ENCODE results near the gene NAV2.
"Not testable (repeated sequence)": the region's sequence is repeated elsewhere in the genome, so short reads cannot be mapped to it uniquely, and the experiment has no call there.

Gene NAV2

GRCh38 chr11:19903620-19904069 is 191.0 kb downstream of the NAV2 start:
- DNase-seq (ENCODE audit: low read depth): peak; percentile 10

GRCh38 chr11:19905280-19905853 is 192.7 kb downstream of the NAV2 start:
- no peak for DNase-seq (ENCODE audit: low read depth)

- DNase-seq (ENCODE audit: low read depth): no peak
Observed at GRCh38 chr11:19906126-19906525, 193.5 kb downstream of the NAV2 start.

GRCh38 chr11:19907008-19907579 is 194.5 kb downstream of the NAV2 start:
- DNase-seq (ENCODE audit: low read depth): no peak

- no peak for DNase-seq (ENCODE audit: low read depth)
Observed at GRCh38 chr11:19907839-19908238, 195.2 kb downstream of the NAV2 start.

GRCh38 chr11:19910931-19911330 is 198.3 kb downstream of the NAV2 start:
- DNase-seq (ENCODE audit: low read depth): no peak

- DNase-seq (ENCODE audit: low read depth): no peak
Observed at GRCh38 chr11:19912115-19912957, 199.7 kb downstream of the NAV2 start.

- no peak for DNase-seq (ENCODE audit: low read depth)
Observed at GRCh38 chr11:19912958-19913892, 200.6 kb downstream of the NAV2 start.

- DNase-seq (ENCODE audit: low read depth): no peak
Observed at GRCh38 chr11:19913893-19914249, 201.2 kb downstream of the NAV2 start.

GRCh38 chr11:19915808-19916207 is 203.2 kb downstream of the NAV2 start:
- no peak for DNase-seq (ENCODE audit: low read depth)

- no peak for DNase-seq (ENCODE audit: low read depth)
Observed at GRCh38 chr11:19917069-19917468, 204.4 kb downstream of the NAV2 start.

GRCh38 chr11:19918302-19919049 is 205.8 kb downstream of the NAV2 start:
- no peak for DNase-seq (ENCODE audit: low read depth)

- no peak for DNase-seq (ENCODE audit: low read depth)
Observed at GRCh38 chr11:19919050-19919561, 206.5 kb downstream of the NAV2 start.

- DNase-seq (ENCODE audit: low read depth): no peak
Observed at GRCh38 chr11:19920982-19921381, 208.3 kb downstream of the NAV2 start.

GRCh38 chr11:19921976-19922688 is 209.5 kb downstream of the NAV2 start:
- no peak for DNase-seq (ENCODE audit: low read depth)

GRCh38 chr11:19922689-19923035 is 210.0 kb downstream of the NAV2 start:
- no peak for DNase-seq (ENCODE audit: low read depth)

- DNase-seq (ENCODE audit: low read depth): no peak
Observed at GRCh38 chr11:19923626-19924025, 211.0 kb downstream of the NAV2 start.

GRCh38 chr11:19924311-19924710 is 211.7 kb downstream of the NAV2 start:
- no peak for DNase-seq (ENCODE audit: low read depth)

- no peak for DNase-seq (ENCODE audit: low read depth)
Observed at GRCh38 chr11:19924716-19925115, 212.1 kb downstream of the NAV2 start.

GRCh38 chr11:19927403-19927802 is 214.8 kb downstream of the NAV2 start:
- DNase-seq (ENCODE audit: low read depth): not testable (repeated sequence)

GRCh38 chr11:19929147-19929546 is 216.5 kb downstream of the NAV2 start:
- no peak for DNase-seq (ENCODE audit: low read depth)
